IPS-NIHi11 (cell line): Measurements from ENCODE around the gene CLC.
"Not testable (repeated sequence)": the region's sequence is repeated elsewhere in the genome, so short reads cannot be mapped to it uniquely, and the experiment has no call there.

Experiments used
- DNase-seq: peaks from one replicate; pipeline ENCODE4 v3.0.0; 2012; ENCODE audit warnings: mixed read lengths, low spot score

The CLC gene

GRCh38 chr19:39728040-39728439 is 9.8 kb downstream of the CLC start:
- no peak for DNase-seq

DNA sequence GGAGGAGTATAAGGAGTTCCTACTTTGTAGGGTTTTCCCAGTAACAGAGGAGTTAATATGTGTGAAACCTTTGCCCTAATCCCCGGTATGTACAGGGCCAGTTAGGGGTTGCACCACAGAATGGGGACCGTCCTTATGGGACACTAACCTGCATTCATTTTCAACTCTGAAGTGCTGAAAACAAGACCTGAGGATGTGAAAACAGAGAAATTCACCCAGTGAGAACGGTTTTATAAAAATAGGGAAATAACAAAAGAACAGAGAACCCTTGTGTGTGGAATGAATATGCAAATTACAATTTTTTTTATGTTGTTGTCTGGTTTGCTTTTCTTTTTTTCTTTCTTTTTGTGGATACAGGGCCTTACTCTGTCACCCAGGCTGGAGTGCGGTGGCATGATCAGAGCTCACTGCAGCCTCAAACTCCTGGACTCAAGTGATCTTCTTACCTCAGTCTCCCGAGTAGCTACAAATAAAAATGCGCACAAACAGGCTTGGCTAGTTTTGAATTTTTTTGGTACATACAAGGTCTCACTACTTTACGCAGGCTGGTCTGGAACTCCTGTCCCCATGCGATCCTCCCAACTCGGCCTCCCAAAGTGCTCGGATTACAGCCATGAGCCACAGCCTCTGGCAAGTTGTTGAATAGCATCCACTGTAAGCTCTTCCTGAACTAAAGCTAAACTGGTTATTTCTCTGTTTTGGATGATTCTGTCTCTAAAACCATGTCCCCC is 10.6 kb downstream of the CLC start:
- DNase-seq = no peak

- DNase-seq = no peak
Measured at GRCh38 chr19:39725995-39726394, 11.8 kb downstream of the CLC start.

DNA sequence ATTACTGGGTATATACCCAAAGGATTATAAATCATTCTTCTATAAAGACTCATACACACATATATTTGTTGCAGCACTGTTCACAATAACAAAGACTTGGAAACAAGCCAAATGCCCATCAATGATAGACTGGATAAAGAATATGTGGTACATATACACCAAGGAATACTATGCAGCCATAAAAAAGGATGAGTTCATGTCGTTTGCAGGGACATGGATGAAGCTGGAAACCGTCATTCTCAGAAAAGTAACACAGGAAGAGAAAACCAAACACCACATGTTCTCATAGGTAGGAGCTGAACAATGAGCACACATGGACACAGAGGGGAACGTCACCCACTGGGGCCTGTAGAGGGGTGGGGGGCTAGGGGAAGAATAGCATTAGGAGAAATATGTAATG is 17.7 kb downstream of the CLC start:
- DNase-seq = not testable (repeated sequence)

DNA sequence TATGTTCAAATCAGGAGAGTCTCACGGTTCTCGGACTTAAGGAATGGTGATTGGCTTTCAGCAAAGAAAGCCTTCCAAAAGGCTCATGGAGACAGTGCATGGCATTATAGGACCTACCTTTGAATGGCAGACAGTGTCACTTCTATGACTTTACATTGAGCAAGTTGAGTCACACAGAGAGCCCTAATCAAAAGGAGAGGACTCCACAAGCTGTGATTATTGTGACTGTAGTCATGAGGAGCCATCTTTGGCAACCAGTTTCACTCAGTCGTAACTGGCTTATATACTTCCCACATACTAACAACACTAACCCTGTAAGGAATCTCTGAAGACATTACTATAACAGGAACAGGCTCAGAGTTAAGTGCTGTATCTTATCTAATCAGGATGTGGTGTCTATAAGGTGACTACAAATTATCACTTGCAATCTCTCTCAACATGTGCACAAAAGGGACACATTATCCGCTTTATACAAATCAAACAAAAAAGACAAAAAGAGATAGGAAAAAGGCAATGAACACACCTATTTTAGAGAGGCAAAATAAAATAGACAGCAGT is 27.4 kb downstream of the CLC start:
- no peak for DNase-seq

- DNase-seq = no peak
Measured at GRCh38 chr19:39709026-39709872, 28.6 kb downstream of the CLC start.

- no peak for DNase-seq
Measured at GRCh38 chr19:39708594-39708993, 29.2 kb downstream of the CLC start.

DNA sequence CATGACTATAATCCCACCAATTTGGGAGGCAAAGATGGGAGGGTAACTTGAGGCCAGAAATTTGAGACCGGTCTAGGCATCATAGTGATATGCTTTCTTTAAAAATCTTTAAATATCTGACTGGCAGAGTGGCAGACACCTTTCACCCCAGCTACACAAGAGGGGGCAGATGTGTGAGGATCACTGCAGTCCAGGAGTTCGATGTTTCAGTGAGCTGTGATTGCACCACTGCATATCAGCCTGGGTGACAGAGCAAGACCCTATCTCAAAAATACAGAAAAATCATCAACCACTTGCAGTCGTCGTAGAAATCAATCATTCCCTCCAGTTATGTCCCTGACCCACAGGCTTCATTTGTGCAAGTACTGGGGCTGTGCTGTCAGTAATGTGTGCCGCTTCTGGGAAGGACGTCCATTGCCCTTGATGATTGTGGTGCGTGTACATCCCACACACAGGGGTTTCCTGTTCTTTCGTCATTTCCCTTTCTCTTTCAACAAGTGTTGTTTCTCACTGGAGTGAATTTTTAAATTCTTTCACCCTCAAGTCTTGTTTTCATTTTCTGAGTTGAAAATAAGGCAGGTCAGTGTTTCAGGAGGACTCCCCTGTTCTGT is 32.1 kb downstream of the CLC start:
- DNase-seq = no peak

DNA sequence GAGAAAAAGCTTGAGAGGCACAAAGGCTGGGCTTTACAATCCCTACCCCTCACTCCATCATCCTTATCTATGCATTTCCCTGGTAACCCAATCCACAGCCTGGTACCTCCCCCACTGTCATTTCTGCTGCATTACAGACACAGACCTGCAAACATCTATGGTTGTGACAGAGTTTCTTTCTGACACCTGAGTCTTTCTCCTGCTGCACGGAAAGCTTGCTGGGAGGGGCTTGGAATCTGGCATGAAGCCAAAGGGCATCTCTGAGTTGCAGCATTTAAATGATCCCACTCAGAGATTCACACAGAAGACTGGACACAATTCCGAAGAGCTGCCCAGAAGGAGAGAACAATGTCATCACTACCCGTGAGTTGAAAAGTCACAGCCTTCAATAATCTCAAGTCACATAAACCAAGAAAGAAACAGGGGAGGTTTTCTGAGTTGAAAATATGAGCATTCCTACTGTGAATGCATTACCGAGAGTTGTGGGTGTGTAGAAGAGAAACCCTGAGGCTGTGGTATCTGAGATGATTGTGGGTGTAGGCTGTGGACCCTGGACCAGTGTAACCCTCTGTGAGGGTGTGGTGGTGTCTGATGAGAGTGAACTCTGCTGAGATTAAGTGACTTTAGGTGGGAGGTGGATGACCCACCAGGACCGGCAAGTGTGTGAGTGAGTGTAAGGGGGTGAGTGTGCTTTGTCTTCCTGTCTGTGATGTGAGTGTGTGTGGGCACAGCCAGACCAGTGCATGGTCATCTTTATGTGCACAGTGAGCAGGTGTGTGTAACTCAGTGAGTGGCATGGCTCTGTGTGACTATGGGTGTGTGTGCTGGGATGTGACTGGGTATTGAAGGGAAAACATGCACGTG is 33.4 kb downstream of the CLC start, which contains the start of gene LGALS14:
Gene LGALS14 (plus strand): TSS at position 301 of the 864 bp plus-strand sequence. CDS start 48 bp downstream, at position 349.
- no peak for DNase-seq

DNA sequence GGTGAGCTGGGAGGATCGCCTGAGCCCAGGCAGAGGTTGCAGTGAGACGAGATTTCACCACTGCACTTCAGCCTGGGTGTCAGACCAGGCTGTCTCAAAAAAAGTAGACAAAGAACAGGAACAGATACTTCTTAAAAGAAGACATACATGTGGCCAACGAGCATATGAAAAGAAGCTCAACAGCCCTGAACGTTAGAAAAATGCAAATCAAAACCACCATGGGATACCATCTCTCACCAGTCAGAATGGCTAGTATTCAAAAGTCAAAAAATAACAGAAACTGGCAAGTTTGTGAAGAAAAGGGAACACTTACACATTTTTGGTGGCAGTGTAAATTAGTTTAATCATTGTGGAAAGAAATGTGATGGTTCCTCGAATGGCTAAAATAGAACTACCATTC is 36.5 kb downstream of the CLC start:
- no peak for DNase-seq

DNA sequence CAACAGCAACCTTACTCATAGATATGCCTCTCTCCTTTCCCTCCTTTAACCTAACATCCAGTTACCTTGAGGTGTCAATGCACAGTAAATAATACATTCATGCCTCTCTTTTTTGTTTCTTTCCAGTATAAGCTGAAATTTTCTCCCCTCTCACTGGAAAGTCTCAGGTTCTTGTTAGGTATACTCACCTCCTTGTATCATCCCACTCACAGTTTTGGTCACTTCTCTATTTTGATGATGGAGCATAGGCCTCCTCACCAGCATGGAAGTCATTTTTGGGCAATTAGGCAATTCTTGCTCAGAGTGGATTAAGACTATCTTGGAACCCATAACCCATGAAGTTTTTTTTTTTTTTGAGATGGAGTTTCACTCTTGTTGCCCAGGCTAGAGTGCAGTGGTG is 39.3 kb downstream of the CLC start:
- DNase-seq = no peak

DNA sequence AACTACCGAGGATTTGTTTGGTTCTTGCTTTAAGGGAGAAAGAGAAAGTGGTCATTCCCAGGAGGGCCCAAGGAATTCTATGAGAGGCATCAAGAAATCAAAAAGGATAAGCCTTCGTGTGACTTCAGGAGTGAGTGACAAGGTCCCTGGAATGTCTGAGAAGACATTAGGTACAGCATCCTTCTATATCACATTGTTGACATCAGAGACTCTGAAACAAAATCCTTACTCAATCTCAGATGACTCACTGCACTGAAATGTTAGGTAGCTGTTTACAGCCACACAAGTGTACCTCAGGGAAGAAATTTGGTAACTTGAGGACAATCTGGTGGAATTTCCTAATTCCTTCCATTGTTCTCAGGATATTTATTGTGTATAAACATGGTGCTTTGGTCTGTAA is 41.4 kb downstream of the CLC start:
- no peak for DNase-seq

DNA sequence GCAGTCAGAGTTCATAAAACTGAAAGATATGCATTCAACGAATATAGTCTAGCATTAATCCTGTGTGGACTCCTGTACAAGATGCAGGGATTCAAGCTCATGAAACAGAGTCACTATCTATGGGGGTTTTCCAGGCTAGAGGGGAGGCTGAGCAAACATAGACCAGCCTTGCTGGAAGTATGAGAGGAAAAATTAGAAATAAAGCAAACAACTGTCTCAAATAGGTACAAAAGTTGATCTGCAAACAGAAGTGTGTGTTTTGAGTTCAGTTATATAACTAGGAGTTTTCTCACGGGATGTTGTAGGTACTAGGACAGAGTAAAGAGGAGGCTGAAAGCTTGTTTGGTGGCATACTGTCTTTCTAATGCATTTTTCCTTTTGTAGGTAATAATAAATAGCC is 42.1 kb downstream of the CLC start:
- DNase-seq = no peak

DNA sequence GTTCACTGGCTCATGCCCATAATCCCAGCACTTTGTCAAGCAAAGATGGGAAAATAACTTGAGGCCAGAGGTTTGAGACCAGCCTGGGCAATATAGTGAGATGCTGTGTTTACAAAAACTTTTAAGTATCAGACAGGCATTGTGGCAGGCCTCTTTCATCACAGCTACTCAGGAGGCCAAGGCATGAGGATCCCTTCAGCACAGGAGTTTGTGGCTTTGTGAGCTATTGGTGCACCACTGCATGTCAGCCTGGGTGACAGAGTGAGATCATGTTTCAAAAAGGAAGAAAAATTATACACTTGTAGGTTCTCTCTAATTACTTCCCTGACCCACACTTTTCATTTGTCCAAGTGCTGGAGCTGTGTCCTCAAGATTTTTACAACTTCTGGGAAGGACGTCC is 45.0 kb downstream of the CLC start:
- no peak for DNase-seq

DNA sequence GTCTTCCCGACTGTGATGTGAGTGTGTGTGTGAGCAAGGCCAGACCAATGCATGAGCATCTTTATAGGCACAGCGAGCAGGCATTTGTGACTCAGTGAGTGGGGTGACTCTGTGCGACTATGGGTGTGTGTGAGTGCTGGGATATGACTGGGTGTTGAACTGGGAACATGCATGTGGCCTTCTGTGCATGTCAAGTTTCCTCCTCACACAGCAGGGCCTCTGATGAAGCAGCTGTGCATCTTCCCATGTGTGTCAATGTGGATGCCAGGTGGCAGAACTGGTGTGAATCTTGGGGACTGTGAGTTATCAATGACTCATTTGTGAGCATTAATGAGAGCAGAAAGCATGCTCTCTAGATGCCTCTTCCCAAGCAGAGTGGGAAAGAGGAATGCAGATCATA is 45.7 kb downstream of the CLC start:
- no peak for DNase-seq

- not testable (repeated sequence) for DNase-seq
Measured at GRCh38 chr19:39688637-39689036, 49.2 kb downstream of the CLC start.

- no peak for DNase-seq
Measured at GRCh38 chr19:39686739-39687138, 51.1 kb downstream of the CLC start.

DNA sequence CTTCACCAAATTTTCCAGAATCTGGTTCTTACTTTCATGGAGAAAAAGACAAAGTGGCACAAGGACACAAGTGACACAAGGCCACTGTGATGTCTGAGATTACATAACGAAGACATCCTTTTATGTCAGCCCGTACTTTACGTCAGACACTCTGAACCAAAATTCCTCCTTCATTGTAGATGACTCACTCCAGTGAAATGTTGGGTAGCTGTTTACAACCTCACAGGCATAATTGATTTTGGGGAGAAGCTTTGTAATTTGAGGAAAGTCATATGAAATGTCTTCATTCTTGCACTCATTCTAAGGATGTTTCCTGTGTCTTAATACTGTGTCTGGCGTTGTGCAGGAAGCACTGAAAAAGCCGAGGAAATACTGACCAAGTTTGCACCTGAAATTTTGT is 53.6 kb downstream of the CLC start:
- no peak for DNase-seq

DNA sequence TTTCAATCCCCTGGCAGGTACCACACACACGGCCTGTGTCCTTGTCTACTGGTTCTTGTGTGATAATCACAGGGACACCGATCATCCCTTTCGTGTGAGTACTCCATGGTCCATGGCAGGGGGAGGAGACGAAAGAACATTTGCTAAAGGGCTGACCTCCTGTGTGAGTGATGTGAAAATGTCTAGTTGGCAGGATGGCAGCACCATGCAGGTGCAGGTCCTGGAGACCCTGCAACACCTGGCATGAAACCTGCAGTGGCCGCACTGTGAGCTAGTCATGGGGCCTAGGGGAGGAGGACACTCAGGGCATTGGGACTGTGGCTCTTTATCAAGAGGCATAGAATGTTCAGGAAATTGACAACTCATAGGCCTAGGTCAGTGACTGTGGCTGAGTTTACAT is 56.4 kb downstream of the CLC start:
- no peak for DNase-seq
